GM06990 (cell line): ENCODE measurements around the gene UGT1A4.
"Not testable (repeated sequence)": the region's sequence is repeated elsewhere in the genome, so short reads cannot be mapped to it uniquely, and the experiment has no call there.

ENCODE experiments used
- DNase-seq: peaks from one replicate; pipeline ENCODE4 v3.0.0-alpha.2; 2011; ENCODE audit not compliant: insufficient read length; ENCODE audit errors: extremely low read depth
- H3K27me3 ChIP-seq: replicated peaks from 2 replicates; pipeline ENCODE4 v1.6.0; 2011; ENCODE audit warnings: low read length; ENCODE audit not compliant: control insufficient read depth, insufficient read depth
- H3K36me3 ChIP-seq: 2 replicates; pipeline ENCODE4 v1.5.1; 2011; ENCODE audit warnings: low read length; ENCODE audit not compliant: control insufficient read depth, insufficient read depth
- H3K4me3 ChIP-seq: replicated peaks from 2 replicates; pipeline ENCODE4 v1.5.1; 2011; ENCODE audit warnings: low read depth, mild to moderate bottlenecking, control low read depth, low read length
- TF ChIP-seq, protein P1 (sequence below): IDR thresholded peaks from 2 replicates; pipeline ENCODE4 v1.5.1; 2011; ENCODE audit warnings: low read length, control low read depth, mild to moderate bottlenecking, inconsistent platforms; ENCODE audit not compliant: insufficient read depth, poor library complexity, severe bottlenecking

Gene UGT1A4

DNA sequence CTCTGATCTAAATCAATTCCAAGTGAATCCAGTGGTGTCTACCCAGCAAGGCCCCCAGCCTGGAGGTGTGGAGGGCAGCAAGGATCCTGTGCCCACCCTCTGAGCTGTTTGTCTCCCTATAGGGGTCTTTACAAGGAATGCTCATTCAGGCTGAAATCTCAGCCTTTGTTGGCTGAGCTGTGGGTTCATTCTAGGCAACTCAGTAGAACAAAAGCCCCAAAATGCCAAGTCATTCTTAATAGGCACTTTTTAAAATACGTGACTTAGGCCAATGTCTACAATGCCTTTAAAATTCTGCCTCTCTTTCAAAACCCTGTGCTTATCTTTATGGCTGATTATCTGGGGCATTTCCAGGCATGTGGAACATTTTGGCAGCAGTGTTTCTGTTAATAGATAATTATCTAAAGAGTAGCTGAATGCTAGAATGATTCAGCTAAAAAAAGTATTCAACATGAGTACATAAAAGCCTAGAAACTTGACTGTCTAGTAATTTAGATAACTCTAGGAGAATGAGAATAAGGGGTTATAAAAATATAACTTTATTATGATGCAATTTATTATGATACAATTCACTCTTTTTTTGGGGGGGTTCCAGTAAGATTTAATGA lies 18.4 kb upstream of the UGT1A4 start:
- Histone ChIP-seq H3K27me3 (no peaks in the 10 kb centered on the region), H3K4me3 (no peak overlapping the region), H3K36me3 (no peaks in the 10 kb centered on the region)
- TF ChIP-seq, protein P1, sequence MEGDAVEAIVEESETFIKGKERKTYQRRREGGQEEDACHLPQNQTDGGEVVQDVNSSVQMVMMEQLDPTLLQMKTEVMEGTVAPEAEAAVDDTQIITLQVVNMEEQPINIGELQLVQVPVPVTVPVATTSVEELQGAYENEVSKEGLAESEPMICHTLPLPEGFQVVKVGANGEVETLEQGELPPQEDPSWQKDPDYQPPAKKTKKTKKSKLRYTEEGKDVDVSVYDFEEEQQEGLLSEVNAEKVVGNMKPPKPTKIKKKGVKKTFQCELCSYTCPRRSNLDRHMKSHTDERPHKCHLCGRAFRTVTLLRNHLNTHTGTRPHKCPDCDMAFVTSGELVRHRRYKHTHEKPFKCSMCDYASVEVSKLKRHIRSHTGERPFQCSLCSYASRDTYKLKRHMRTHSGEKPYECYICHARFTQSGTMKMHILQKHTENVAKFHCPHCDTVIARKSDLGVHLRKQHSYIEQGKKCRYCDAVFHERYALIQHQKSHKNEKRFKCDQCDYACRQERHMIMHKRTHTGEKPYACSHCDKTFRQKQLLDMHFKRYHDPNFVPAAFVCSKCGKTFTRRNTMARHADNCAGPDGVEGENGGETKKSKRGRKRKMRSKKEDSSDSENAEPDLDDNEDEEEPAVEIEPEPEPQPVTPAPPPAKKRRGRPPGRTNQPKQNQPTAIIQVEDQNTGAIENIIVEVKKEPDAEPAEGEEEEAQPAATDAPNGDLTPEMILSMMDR: no peak
- DNase-seq: no peak

DNA sequence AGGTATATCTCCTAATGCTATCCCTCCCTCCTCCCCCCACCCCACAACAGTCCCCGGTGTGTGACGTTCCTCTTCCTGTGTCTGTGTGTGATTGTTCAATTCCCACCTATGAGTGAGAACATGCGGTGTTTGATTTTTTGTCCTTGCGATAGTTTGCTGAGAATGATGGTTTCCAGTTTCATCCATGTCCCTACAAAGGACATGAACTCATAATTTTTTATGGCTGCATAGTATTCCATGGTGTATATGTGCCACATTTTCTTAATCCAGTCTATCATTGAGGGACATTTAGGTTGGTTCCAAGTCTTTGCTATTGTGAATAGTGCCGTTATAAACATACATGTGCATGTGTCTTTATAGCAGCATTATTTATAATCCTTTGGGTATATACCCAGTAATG lies 17.7 kb upstream of the UGT1A4 start:
- H3K36me3 ChIP-seq, DNase-seq, H3K4me3 ChIP-seq, H3K27me3 ChIP-seq: not testable (repeated sequence)

- H3K27me3 ChIP-seq: no peaks in the 10 kb centered on the region
- no peaks in the 10 kb centered on the region for H3K36me3 ChIP-seq
- TF ChIP-seq, protein P1: no peak
- no peak for DNase-seq
- no peak overlapping the region for H3K4me3 ChIP-seq
Measured at GRCh38 chr2:233702238-233702637, 16.3 kb upstream of the UGT1A4 start.

DNA sequence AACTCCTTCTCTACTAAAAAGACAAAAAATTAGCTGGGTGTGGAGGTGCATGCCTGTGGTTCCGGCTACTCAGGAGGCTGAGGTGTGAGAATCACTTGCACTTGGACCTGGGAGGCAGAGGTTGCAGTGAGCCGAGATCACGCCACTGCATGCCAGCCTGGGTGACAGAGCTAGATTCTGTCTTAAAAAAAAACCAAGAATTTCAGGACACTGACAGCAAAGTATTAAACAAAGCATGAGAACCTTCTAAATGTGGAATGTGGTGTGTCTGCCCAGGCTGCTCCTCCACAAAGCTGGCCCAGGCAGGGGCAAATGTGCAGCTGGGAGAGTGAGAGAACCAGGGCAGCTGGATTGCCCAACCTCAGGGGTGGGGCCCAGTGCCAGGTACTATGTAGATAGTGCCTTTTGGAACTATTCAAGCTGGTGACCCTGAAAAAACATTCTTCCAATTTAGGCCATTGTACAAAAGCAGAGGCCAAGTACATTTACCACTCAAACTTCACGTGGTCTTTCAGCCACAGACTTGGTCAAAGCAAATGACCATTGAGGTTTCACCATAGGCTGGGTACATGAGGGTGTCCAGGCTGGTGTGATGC lies 12.5 kb upstream of the UGT1A4 start:
- no peak overlapping the region for H3K4me3 ChIP-seq
- H3K27me3 ChIP-seq: no peaks in the 10 kb centered on the region
- TF ChIP-seq, protein P1: no peak
- no peak for DNase-seq
- no peaks in the 10 kb centered on the region for H3K36me3 ChIP-seq

- DNase-seq: no peak
- no peaks in the 10 kb centered on the region for H3K36me3 ChIP-seq
- TF ChIP-seq, protein P1: no peak
- H3K4me3 ChIP-seq: no peak overlapping the region
- H3K27me3 ChIP-seq: no peaks in the 10 kb centered on the region
Measured at GRCh38 chr2:233706720-233707119, 11.8 kb upstream of the UGT1A4 start.

- Histone ChIP-seq H3K36me3 (no peaks in the 10 kb centered on the region), H3K4me3 (no peak overlapping the region), H3K27me3 (no peaks in the 10 kb centered on the region)
- TF ChIP-seq, protein P1: no peak
- no peak for DNase-seq
Measured at GRCh38 chr2:233707940-233708644, 10.4 kb upstream of the UGT1A4 start.
